SW 1271 (cell line): ENCODE measurements around the gene CYP1A1.

Experiments used
- DNase-seq, 2 experiments: peaks; one replicate each; lab custom pipeline; 2025; lab: John Stamatoyannopoulos, UW

Gene CYP1A1

GRCh38 chr15:74692327-74692726, 33.0 kb downstream of the CYP1A1 start:
- no peak for DNase-seq

DNA sequence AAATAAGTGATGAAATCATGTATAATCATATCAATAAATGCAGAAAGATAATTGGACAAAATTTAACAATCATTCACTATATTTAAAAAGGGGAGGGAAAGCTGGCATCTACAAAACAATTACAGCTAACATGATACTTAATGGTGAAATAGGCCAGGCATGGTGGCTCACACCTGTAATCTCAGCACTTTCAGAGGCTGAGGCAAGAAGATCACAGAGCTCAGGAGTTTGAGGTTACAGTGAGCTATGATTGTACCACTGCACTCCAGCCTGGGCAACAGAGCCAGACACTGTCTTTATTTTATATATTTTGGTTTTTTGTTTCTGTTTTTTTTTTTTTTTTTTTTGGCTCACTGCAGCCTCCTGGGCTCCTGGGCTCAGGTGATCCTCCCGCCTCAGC, 41.6 kb downstream of the CYP1A1 start:
- DNase-seq: no peak

DNA sequence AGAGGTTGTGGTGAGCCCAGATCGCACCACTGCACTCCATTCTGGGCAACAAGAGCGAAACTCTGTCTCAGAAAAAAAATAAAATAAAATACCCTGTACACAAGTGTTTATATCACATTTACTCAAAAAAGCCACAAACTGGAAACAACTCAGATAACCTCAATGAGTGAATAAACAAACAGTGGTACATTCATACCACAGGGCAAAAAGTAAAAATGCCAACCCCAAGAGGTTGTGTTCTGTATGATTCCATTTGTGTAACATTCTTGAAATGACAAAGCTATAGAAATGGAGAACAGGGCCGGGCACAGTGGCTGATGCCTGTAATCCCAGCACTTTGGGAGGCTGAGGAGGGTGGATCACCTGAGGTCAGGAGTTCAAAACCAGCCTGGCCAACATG, 42.4 kb downstream of the CYP1A1 start:
- no peak for DNase-seq

GRCh38 chr15:74680456-74680855, 44.9 kb downstream of the CYP1A1 start:
- no peak for DNase-seq

GRCh38 chr15:74676801-74677200, 48.5 kb downstream of the CYP1A1 start:
- DNase-seq: no peak

GRCh38 chr15:74674161-74674560, 51.2 kb downstream of the CYP1A1 start:
- DNase-seq: no peak

DNA sequence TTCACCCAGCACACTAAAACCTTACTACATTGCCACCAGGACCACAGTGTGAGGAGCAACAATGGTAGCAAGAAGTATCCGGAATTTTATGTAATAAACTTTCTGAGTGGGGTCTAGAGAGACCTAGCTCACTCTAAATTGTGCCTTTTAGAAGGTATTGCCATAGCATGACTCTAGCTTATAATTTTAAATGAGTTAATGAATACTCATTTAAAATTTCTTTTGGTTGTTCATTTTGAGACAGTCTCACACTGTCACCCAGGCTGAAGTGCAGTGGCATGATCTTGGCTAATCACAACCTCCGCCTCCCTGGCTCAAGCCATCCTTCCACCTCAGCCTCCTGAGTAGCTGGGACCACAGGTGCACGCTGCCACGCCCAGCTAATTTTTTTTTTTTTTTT, 55.7 kb downstream of the CYP1A1 start:
- no peak for DNase-seq
